HS-5 (cell line): ENCODE measurements around the gene KANK2.
"Not testable (repeated sequence)": the region's sequence is repeated elsewhere in the genome, so short reads cannot be mapped to it uniquely, and the experiment has no call there.

ENCODE experiments used
- DNase-seq: peaks from one replicate; pipeline ENCODE4 v3.0.0-alpha.2; 2012; ENCODE audit warnings: low read depth

KANK2 gene

GRCh38 chr19:11196406-11197287 lies 698 bp downstream of the KANK2 start:
- no peak for DNase-seq

- DNase-seq: no peak
Observed at GRCh38 chr19:11195681-11196080, 1.7 kb downstream of the KANK2 start.

GRCh38 chr19:11194656-11195558 lies 2.4 kb downstream of the KANK2 start:
- no peak for DNase-seq

GRCh38 chr19:11194173-11194572 lies 3.2 kb downstream of the KANK2 start:
- DNase-seq: no peak

GRCh38 chr19:11192957-11193939 lies 4.1 kb downstream of the KANK2 start:
- no peak for DNase-seq

- DNase-seq: no peak
Observed at GRCh38 chr19:11191934-11192333, 5.4 kb downstream of the KANK2 start.

- DNase-seq: no peak
Observed at GRCh38 chr19:11191273-11191755, 6.0 kb downstream of the KANK2 start.

- no peak for DNase-seq
Observed at GRCh38 chr19:11190501-11190900, 6.8 kb downstream of the KANK2 start.

- no peak for DNase-seq
Observed at GRCh38 chr19:11187441-11187840, 9.9 kb downstream of the KANK2 start.

GRCh38 chr19:11182994-11183393 lies 14.4 kb downstream of the KANK2 start:
- DNase-seq: no peak

- DNase-seq: no peak
Observed at GRCh38 chr19:11181488-11181887, 15.9 kb downstream of the KANK2 start.

GRCh38 chr19:11180975-11181374 lies 16.4 kb downstream of the KANK2 start:
- DNase-seq: not testable (repeated sequence)

GRCh38 chr19:11180346-11180745 lies 17.0 kb downstream of the KANK2 start:
- no peak for DNase-seq

- no peak for DNase-seq
Observed at GRCh38 chr19:11179716-11180297, 17.5 kb downstream of the KANK2 start.

GRCh38 chr19:11179145-11179465 lies 18.2 kb downstream of the KANK2 start:
- not testable (repeated sequence) for DNase-seq

- no peak for DNase-seq
Observed at GRCh38 chr19:11177592-11177991, 19.8 kb downstream of the KANK2 start.

GRCh38 chr19:11176466-11177193 lies 20.7 kb downstream of the KANK2 start:
- no peak for DNase-seq

- no peak for DNase-seq
Observed at GRCh38 chr19:11175920-11176319, 21.4 kb downstream of the KANK2 start.

- no peak for DNase-seq
Observed at GRCh38 chr19:11174336-11174735, 23.0 kb downstream of the KANK2 start.

GRCh38 chr19:11173516-11174155 lies 23.7 kb downstream of the KANK2 start:
- DNase-seq: no peak
